Measurements from ENCODE around the gene CDC16.
A peak's percentile ranks its signal among the peaks of the same experiment; 100 is the strongest.

CDC16 gene

GRCh38 chr13:114256547-114256946 lies 21.9 kb downstream of the CDC16 start:
- Mint-ChIP-seq H3K4me1 (peaks cover 27% of the 10 kb centered on the region), H3K36me3 (ENCODE audit: low read depth) (peaks cover 82% of the 10 kb centered on the region), H3K4me3 (no peak overlapping the region), H3K27me3 (ENCODE audit: low read depth, poor library complexity) (peaks cover 3% of the 10 kb centered on the region), H3K9me3 (no peaks in the 10 kb centered on the region), H3K27ac (no peak overlapping the region)
- TF ChIP-seq CTCF (IDR thresholded peaks at IDR 0.05) = no peak
- no peak for DNase-seq

- peaks cover 30% of the 10 kb centered on the region for H3K4me1 Mint-ChIP-seq
- no peak for DNase-seq
- H3K36me3 Mint-ChIP-seq (ENCODE audit: low read depth) = peaks cover 81% of the 10 kb centered on the region
- peaks cover 3% of the 10 kb centered on the region for H3K27me3 Mint-ChIP-seq (ENCODE audit: low read depth, poor library complexity)
- H3K27ac Mint-ChIP-seq = peak overlapping the region; percentile 23
- TF ChIP-seq CTCF (IDR thresholded peaks at IDR 0.05) = no peak
- H3K4me3 Mint-ChIP-seq = no peak overlapping the region
- H3K9me3 Mint-ChIP-seq = no peaks in the 10 kb centered on the region
Observed at GRCh38 chr13:114257014-114257413, 22.3 kb downstream of the CDC16 start.

- DNase-seq = no peak
- H3K27me3 Mint-ChIP-seq (ENCODE audit: low read depth, poor library complexity) = peaks cover 3% of the 10 kb centered on the region
- no peak for TF ChIP-seq CTCF (IDR thresholded peaks at IDR 0.05)
- no peaks in the 10 kb centered on the region for H3K9me3 Mint-ChIP-seq
- H3K36me3 Mint-ChIP-seq (ENCODE audit: low read depth) = peaks cover 79% of the 10 kb centered on the region
- peaks cover 30% of the 10 kb centered on the region for H3K4me1 Mint-ChIP-seq
- no peak overlapping the region for H3K27ac Mint-ChIP-seq
- H3K4me3 Mint-ChIP-seq = no peak overlapping the region
Observed at GRCh38 chr13:114258589-114258988, 23.9 kb downstream of the CDC16 start.

GRCh38 chr13:114259374-114259773 lies 24.7 kb downstream of the CDC16 start:
- Mint-ChIP-seq H3K27ac (no peak overlapping the region), H3K4me3 (no peak overlapping the region), H3K9me3 (no peaks in the 10 kb centered on the region), H3K36me3 (ENCODE audit: low read depth) (peaks cover 77% of the 10 kb centered on the region), H3K27me3 (ENCODE audit: low read depth, poor library complexity) (peaks cover 3% of the 10 kb centered on the region), H3K4me1 (peaks cover 30% of the 10 kb centered on the region)
- no peak for DNase-seq
- no peak for TF ChIP-seq CTCF (IDR thresholded peaks at IDR 0.05)

GRCh38 chr13:114259974-114260373 lies 25.3 kb downstream of the CDC16 start:
- Mint-ChIP-seq H3K27ac (peak overlapping the region; percentile 58), H3K9me3 (no peaks in the 10 kb centered on the region), H3K4me1 (peaks cover 30% of the 10 kb centered on the region), H3K4me3 (no peak overlapping the region), H3K36me3 (ENCODE audit: low read depth) (peaks cover 73% of the 10 kb centered on the region), H3K27me3 (ENCODE audit: low read depth, poor library complexity) (peaks cover 3% of the 10 kb centered on the region)
- TF ChIP-seq CTCF (IDR thresholded peaks at IDR 0.05) = no peak
- DNase-seq = no peak

- Mint-ChIP-seq H3K36me3 (ENCODE audit: low read depth) (peaks cover 73% of the 10 kb centered on the region), H3K27me3 (ENCODE audit: low read depth, poor library complexity) (peaks cover 3% of the 10 kb centered on the region), H3K4me1 (peaks cover 26% of the 10 kb centered on the region), H3K4me3 (no peak overlapping the region), H3K27ac (peak overlapping the region; percentile 78), H3K9me3 (no peaks in the 10 kb centered on the region)
- DNase-seq = no peak
- no peak for TF ChIP-seq CTCF (IDR thresholded peaks at IDR 0.05)
Observed at GRCh38 chr13:114260814-114261213, 26.1 kb downstream of the CDC16 start.
